NCI-H2196 (cell line): Measurements from ENCODE around the gene CNEP1R1.

Experiments
- DNase-seq: peaks from one replicate; lab custom pipeline; 2025; ENCODE audit not compliant: unreplicated experiment; lab: John Stamatoyannopoulos, UW

The CNEP1R1 gene

GRCh38 chr16:50059669-50060068 is 34.6 kb downstream of the CNEP1R1 start:
- no peak for DNase-seq

GRCh38 chr16:50061326-50061725 is 36.3 kb downstream of the CNEP1R1 start:
- DNase-seq = no peak

DNA sequence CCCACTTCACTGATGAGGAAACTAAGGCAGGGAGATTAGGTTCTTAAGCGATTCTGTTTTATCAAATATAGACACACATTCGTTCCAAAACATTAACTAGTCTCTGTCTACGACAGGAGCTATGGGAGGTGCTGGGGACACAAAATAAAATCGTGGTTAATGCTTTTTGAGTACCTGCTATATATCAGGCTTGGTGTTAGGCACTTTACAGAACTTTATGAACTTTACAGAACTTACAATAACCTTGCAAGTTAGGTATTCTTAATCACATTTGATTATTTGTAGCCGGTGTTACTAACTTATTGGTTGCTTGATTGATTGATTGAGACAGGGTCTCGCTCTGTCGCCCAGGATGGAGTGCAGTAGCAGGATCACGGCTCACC is 40.2 kb downstream of the CNEP1R1 start:
- no peak for DNase-seq

DNA sequence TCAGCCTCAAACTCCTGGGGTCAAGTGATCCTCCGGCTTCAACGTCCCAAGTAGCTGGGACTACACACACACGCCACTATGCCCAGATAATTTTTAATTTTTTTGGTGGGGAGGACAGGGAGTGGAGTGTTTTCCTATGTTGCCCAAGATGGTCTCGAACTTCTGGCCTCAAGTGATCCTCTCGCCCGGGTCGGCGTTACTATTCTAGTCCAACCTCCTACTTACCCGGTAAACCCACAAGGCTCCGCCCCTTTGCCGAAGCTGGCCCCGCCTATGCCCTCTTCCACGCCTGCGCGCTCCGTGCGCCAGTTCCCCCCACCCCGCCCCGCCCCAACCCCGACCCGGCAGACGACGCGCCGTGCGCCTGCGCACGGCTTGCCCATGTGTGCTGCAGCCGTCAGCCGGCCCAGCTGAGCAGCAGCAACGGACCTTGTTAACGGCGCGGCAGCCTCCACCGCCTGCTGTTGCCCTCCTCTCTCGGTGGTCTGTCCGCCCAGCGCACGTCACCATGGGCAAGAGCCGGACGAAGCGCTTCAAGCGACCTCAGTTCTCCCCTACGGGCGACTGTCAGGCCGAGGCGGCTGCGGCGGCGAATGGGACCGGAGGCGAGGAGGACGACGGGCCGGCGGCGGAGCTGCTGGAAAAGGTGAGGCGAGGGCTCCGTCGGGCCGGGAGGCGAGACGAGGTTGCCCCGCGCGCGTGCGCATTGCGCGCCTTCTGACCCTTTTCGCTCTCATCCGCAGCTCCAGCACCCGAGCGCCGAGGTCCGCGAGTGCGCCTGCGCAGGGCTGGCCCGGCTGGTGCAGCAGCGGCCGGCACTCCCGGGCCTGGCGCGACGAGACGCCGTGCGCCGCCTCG is 40.8 kb downstream of the CNEP1R1 start, which contains the start of gene HEATR3:
Gene HEATR3, plus strand, starts transcription at position 347 of the 858 bp plus-strand sequence. Its CDS starts 162 bp downstream, at position 509.
- DNase-seq = peak; percentile 72

DNA sequence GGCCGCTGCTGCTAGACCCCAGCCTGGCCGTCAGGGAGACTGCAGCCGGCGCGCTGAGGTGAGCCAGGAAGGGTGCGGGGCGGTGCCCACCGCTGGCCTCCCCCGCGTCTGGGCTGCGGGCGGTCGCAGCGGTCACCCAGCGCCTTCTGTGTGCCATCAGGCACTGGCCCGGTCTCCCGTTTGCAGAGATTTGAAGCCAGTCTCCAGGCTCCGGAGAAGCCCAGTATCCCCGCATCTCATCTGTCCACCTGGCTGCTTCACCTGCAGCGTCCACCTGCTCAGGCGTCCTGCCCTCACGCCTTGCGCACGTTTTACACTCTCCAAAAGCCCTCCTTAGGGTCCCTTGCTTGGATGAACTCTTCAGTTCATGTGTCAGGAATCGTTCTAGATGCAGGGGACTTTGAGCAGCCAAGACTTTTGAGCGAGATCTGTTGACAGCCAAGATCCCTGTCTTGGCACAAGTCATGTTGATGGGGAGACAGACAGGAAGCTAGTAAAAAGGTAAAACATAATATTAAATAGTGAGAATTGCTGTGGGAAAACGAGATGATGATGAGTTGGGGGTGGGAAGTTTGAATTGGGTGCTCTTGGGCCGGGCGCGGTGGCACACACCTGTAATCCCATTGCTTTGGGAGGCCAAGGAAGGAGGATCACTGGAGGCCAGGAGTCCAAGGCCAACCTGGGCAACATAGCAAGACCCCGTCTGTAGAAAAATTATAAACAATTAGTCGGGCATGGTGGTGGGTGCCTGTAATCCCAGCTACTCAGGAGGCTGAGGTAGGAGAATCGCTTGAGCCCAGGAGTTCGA is 41.7 kb downstream of the CNEP1R1 start:
- no peak for DNase-seq

DNA sequence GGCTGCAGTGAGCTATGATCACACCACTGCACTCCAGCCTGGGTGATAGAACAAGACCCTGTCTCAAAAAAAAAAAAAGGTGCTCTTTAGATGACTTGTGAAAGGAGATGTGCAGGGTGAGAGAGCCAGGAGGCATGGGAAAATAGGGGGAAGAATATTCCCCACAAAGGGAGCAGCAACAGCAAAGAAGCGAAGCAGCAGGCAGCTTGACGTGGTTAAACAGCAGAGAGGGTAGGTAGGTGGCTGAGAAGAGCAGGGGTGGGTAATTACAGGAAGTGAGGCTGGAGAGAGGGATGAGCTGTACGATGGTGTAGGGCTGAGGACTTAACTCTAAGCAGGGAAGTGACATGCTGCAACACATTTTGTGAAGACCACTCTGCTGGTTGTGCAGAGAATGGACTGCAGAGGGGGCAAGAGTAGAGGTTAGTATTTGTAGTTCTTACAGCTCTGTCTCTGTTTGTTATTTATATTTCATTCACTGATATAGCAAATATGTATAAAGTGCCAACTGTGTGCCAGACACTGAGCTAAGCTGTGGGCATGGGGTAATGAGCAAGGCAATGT is 42.3 kb downstream of the CNEP1R1 start:
- DNase-seq = no peak

GRCh38 chr16:50068550-50068949 is 43.5 kb downstream of the CNEP1R1 start:
- DNase-seq = no peak

GRCh38 chr16:50069060-50069459 is 44.0 kb downstream of the CNEP1R1 start:
- DNase-seq = no peak

- no peak for DNase-seq
These were observed 46.1 kb downstream of the CNEP1R1 start for GRCh38 chr16:50071075-50071671.

DNA sequence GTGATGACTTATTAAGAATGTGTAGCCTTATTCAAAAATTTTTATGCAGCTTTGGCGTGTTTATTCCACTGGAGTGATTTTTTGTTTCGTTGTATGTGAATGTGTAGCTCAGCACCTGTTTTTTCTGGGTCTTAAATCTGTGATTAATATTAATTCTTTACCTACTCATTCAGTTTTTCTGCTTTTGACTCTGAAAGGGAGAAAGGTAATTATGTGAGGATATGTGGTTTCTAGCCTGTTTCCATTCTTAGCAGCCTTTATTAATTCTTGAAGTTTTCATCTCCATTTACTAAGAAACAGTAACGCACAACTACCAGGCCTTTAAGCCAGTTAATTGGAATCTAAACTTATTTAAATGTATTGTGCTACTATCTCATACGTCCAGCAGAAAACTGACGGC is 47.7 kb downstream of the CNEP1R1 start:
- DNase-seq = no peak

GRCh38 chr16:50079397-50080140 is 54.5 kb downstream of the CNEP1R1 start:
- no peak for DNase-seq

DNA sequence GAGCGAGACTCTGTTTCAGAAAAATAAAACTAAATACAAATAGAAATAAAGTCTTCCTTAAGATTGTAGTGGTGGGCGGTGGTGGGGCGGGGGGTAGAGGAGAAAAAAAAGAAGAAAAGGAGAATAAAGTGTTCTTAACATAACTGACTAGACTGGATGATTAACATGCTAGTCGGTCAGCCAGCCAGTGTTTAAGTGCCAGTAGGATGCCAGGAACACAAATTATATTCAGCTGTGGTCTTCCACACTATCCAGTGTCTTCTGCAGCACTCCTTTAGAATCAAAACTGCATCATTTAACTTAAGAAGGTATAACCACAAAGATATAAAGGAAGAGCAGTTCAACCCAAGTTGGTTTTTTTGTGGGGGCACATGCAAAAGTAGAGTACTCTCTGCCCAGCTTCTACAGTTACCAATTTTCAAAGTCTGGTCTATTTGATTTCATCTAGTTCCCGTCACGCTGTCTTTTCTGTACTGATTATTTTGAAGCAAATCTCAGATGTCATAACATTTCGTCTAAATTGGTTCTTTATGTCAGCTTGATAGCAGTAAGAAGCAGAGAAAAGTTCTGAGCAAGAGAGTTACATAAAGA is 56.5 kb downstream of the CNEP1R1 start:
- DNase-seq = no peak

DNA sequence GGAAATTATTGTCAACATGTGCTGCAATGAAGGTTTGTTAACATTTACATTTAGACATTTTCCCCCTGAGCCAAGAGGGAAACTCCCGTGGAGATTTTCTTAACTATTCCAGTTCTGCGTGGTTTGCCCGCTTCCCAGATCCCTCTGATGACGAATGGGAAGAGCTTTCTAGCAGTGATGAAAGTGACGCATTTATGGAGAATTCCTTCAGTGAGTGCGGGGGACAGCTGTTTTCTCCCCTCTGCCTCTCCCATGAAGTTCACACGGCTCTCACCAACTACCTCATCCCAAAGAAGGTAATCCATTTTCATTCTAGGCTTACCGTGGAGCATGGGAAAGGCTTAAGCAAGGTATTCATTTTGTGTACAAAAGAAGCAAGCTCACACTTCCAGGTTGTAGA is 59.0 kb downstream of the CNEP1R1 start:
- no peak for DNase-seq

- no peak for DNase-seq
These were observed 61.2 kb downstream of the CNEP1R1 start for GRCh38 chr16:50086176-50086575.
